ENCODE results near the gene GRM4.

The GRM4 gene

DNA sequence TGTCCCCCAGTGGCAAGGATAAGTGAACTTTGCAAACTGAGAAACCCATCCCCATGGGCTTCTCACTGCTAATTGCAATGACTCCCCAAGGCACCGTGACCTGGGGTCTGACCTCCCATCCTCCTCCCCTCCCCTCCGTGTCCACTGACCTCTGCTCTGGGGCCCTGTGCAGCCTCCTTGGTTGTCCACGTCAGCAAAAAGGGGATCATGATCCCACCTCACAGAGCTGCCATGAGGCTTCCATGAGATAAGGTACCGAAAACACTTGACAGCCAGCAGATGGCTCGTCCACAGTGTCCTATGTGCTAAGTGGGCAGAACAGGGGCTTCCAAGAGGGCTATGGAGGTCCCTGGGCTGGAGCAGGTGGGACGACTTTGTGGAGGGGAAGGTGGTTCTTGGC is 104.5 kb downstream of the GRM4 start:
- no peak for DNase-seq (ENCODE audit: low read depth)

DNA sequence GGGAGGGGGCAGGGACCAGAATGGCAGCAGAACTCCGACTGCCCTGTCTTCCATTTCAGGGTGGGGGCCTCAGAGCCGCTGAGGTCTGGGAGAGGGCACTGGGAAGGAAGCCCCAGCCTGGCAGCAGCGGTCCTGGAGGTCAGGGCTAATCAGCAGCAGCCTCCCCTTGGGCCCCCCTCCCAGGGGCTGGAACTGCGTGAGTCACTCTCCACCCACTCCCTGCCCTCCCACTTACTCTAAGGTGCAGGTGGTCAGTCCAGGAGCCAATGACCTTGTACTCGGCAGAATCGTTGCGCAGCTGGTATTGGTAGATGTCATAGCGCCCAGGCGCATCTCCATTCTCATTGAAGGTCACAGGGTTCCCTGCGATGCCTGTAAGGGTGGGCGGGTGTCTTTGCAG is 105.9 kb downstream of the GRM4 start:
- no peak for DNase-seq (ENCODE audit: low read depth)

DNA sequence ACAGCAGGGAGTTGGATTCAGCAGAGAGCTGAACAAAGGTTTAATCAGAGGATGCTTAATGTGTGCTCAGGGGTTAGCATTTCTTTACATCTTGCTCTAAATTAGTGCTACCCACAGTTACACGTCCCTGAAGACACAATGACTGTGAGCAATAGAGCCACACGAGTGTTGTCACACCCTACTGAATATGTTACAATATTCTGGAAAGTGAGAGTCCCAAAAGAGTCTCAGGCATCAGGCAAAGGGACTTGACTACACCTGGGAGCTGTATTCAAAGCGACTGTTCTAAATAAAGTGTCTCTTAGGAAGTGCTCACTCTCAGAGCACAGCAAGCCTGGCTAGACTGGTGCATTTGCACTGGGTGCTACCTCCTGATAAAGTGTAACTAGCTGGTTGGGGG is 108.7 kb downstream of the GRM4 start:
- no peak for DNase-seq (ENCODE audit: low read depth)

DNA sequence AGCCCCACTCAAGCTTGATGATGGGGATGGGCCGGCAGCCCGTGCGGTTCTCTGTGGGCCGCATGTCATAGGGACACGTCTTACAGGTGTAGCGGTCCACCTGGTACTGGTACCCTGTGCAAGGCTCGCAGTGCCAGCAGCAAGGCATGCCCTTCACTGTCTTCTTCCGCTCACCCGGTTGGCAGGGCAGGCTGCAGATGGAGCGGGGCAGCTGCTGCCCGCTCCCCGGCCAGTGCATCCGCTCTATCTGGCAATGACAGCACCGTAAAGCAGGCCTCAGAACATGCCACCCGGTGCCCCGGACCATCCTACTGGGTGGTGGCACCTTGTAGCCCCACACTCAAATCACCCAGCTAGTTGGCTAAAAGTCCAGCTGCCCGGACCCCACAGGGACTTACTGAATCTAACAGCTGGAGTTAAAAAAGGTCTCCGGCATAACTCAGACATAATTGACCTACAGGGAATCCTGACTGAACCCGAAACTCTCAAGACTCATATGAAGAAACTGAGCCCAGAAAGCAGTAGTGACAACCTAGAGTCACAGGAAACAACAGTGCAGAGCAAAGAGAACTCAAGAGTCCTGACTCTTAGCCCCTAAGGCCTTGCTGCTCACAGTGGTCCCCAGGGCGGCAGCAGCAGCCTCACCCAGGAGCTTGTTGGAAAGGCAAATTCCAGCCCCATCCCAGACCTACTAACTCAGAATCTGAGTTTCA is 109.4 kb downstream of the GRM4 start:
- DNase-seq (ENCODE audit: low read depth): no peak

DNA sequence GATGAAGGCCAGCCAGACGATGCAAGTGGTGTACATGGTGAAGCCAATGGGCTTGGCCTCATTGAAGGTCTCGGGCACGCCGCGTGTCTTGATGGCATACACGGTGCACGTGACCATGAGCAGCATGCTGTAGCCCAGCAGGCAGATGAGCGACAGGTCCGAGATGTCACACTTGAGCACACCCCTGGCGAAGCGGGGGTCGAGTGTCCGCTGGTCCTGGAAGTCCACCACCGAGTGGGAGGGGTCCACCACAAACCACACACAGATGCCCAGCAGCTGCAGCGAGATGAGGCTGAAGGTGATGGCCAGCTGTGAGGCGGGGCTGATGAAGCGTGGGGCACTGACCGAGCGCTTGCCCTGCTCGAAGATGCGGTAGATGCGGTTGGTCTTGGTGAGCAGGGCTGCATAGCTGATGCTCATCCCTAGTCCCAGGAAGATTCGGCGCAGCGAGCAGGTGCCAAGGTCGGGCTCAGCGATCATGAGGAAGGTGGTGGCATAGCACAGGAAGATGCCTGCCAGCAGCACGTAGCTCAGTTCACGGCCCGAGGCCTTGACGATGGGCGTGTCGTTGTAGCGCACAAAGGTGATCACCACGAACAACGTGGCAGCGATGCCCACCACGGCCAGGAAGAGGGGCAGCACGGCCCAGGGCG is 110.1 kb downstream of the GRM4 start:
- DNase-seq (ENCODE audit: low read depth): no peak

DNA sequence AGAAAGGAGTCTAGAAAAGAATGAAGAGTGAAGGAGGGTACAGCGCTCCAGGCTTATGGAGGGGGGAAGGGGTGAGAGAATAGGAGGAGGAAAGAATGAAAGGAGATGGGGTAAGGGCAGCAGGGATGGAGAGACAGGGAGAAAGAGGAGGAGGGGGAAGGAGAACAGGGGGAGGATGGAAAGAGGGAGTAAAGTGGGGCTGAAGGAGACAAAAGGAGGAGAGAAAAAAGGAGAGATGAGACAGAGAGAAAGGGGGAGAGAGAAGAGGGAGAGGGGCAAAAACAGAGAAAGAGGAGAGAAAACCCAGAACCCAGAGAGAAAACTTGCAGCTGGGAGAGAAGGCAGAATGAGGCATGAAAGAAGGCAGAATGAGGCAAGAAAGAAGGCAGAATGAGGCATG is 110.7 kb downstream of the GRM4 start:
- no peak for DNase-seq (ENCODE audit: low read depth)

DNA sequence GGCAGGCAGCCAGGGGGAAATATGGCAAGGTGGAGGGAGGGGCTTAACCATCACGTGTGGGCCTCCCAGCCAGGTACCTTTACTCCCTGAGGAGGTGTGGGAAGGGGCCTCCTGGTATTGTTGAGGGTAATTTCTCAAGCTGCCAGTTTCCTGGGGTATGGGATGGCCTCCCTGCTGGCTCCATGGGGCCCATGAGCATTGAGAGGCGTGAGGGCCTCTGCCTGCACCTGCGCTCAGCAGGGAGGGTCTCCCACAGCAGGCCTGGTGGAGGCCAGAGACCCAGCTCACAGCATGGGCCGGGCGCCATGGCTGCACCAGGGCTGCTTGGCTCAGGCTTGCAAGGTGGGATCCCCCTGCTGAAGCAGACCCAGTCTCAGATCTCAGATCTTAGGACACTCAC is 113.0 kb downstream of the GRM4 start:
- no peak for DNase-seq (ENCODE audit: low read depth)

DNA sequence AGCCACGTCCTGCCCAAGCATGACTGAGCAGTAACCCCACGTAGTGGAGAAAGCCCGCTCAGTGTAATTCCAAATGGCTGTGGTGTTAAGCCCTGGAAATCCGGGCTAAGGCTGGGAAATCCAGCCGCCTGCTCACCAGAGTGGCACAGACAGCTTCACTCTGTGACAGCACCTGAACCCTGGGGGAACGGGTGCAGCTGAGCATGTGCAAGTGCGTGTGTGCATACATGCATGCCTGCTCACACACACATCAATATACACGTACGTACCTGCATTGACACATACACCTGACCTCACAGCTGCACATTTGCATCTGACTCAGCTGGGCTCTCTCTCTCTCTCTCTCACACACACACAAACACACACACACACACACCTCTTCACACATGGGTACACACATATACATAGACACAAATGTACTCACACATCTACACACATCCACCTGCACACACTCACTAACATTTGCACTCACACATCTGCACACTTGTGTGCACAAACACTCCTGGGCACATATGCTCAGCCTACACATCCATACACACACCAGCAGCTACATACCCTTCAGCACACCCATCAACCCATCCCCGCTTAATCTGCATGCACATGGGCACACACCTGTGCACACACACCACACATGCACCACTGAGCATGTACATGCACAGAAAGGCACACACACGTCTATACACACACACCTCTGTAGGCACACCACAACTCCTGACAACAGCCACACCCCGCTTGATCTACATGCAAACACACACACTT is 114.1 kb downstream of the GRM4 start:
- DNase-seq (ENCODE audit: low read depth): no peak

DNA sequence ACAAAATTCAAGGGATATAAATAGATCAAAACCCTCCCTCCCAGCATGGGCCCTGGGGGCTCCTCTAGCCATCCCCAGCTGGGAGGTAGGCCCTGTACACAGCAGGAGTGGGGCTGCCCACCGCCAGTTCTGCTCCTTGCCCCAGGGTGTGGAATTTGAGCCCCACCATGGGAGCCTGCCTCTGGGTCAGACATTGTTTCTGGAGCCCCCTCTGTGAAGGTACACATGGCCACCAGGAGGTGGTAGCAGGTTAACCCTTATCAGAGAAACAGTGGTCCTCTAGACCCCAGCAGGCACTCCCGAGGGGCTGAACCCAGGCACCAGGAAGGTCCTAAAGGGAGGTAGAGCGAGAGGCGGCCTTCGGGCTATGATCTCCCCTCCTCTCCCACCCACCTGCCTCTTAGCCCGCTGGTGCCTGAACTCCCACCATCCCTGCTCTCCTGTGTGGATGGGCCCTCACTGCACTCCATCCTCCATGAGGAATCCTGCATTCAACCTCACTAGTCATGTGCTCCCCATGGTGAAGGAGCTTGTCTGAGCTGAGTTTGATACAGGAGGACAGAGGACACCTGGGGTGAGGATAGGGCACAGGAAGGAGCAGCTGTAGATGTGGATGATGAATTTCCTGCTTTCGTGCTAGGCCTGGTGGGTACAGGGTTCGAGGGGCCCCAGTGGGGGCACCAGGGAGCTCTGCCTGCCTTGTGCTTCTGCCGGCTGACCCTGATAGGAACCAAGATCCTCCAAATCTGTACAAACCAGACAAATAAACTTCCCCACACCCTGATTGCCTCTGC is 114.9 kb downstream of the GRM4 start:
- DNase-seq (ENCODE audit: low read depth): no peak

DNA sequence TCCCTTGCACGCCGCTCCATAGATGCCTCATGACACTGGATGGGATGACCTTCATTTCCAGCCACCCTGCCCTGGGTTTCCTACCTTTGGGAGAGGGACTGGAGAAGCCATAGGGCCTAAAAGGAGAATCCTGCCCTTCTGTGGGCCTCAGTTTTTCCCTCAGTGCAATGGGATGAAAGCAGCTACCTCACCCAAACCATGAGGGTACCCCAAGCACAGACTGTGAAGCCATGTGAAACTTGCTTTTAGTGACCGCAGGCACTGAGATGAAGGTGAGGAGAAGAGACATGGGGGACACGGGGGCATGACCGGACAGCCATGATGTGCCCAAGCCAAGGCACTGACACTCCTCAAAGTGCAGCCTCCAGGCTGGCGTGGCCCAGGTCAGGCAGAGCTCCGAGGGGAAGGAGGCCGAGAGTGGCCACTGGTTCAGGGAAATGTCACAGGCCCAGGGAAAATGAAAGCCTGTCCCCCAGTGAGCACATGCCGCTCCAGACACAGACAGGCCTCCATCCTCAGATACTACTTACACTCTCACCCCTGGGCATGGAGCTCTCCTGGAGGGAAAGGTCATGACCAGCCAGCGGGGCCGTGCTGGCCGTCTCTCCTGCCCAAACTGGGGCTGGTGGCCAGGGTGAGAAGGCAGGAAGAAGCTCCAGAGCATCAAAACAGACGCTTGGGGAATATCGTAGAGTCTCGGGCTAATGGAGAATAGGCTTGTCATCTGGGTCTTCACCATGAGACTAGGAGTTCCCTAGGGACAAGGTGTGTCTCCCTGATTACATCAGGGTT is 116.2 kb downstream of the GRM4 start:
- no peak for DNase-seq (ENCODE audit: low read depth)

DNA sequence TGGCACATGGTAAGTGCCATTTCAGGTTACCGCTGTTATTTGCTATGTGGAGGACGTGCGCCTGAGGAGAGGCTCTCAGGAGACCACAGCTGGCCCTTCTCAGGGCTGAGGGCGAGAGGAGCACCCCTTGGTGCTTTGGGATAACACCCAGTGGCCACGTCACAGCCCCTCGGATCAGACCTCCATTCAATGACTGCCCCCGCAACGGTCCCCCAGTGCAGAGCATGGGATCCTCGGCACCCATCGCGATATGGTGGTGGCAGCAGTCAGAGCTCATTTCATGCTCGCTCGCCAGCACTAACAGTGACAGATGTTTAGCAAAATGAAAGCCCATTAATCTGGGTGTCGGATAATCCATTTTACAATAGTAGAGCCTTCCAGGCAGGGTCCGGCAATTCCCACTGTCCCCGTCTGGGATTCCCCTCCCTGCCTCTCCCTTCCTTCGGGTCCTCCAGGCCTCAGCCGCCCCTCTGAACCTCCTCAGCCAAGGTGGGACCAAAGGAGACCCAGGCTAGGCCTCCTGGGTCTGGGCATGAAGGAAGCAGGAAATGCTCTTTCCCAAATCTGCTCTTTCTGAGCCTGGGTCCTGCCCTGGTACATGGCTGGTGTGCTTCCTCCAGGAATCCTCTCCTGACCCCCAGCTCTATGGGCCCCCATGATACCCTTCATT is 117.1 kb downstream of the GRM4 start:
- no peak for DNase-seq (ENCODE audit: low read depth)

DNA sequence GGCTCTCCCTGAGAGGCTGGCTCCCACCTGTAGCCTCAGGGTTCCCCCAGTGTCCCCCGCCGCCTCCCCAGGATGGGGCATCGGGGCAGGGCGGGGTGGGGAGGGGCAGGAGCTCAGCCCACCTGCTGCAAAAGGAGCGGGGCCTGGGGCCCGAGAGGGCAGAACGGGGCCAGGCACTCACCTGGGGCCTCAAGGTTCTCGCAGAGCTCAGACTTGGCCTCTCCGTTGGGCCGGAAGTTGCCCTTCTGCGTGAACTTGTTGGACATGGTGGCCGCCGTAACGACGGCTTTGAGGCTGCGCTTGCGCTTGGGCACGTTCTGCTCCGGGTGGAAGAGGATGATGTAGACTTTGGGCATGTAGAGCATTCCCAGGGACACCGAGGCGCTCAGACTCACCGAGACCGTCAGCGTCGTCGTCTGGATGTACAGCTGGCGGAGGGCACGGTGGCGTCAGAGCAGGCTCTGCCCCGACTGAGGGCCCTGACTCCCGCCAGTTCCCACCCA is 117.9 kb downstream of the GRM4 start:
- no peak for DNase-seq (ENCODE audit: low read depth)

DNA sequence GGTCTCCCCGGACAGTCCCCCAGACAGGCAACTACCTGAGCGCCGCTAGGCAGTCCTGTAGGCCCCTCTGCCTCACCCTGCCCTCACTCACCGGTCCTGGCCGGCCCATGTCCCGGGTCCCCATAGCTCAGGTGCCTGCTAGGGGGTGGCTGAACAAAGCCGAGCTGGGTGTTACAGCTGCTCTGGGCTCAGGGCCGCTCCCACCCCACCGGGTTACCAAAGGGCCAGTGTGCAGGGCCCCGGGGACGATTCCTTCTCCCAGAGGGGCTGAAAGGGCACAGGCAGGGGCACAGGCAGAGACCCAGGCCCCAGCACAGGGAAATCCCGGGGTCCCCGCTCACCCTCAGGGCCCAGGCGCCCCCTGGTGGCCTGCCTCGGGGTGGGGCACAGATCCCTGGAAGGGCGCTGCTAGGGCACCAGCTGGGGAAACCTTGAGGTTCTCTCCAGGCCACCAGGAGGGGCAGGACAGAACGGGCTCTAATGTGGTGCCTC is 118.4 kb downstream of the GRM4 start:
- no peak for DNase-seq (ENCODE audit: low read depth)

DNA sequence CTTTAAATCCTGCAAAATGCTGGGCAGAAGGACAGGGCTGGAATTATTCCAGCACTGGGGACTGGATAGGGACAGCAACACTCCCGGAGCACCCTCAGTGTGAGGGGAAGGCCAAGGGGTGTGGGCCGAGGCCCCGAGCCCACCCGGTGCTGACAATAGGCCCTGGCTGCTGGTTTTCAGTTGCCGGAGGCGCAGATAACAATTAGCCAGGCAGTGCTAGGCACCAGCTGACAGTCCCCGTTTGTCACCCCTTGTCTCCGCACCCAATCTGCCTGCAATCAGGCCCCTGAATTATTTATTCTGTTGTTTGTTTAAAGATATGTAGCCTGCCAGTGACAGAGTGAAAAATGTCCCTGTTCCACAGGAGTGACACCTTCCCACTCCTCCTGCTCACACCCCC is 120.0 kb downstream of the GRM4 start:
- DNase-seq (ENCODE audit: low read depth): no peak

DNA sequence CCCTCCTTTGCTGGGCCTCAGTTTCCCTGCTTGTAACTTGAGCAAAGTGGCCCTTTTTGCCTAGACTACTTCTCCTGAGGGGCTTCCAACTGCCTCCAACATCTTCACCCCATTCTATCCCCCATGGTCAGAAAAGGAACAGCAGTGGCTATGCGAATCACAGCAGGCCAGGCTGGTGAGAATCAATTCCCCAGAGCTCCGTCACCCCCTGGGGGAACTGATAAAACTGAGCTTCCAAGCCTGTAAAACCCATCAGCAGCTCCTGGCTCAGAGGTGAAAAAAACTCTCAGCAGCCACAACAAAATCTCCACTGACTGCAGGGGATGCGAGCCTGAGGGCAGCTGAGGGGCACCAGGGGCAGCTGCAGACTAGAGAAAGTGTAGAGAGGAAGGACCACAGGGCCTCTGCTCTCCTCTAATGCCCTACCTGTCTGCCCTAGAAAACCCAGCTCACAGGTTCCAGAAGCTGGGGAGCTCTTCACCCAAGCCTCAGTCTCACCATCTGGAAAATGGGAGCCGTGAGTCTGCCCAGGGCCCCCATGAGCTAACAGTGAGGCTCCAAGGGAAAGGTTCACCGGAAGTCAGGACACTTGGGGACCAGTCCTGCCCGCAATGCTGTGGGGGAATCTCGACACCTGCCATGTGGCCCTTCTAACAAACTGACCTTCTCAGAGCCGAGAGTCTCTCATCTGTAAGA is 120.6 kb downstream of the GRM4 start:
- DNase-seq (ENCODE audit: low read depth): no peak

DNA sequence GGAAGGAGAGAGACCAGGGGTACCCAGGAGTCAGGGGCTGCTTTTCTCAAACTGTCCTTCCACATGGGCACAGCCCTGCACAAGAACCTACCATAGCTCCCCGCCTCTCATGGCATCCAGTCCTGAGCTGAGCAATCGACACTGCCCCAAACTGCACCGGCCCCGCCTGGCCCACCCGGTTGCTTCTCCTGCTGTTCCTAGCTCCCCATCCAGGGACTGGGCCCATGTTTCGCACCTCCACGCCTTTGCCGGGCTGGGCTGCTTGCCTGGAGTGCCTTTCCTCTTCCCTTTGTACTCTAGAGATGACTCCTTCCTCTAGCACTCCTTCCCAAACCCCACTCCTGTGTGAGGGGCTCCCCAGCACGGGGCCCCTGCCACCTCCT is 123.0 kb downstream of the GRM4 start:
- no peak for DNase-seq (ENCODE audit: low read depth)

DNA sequence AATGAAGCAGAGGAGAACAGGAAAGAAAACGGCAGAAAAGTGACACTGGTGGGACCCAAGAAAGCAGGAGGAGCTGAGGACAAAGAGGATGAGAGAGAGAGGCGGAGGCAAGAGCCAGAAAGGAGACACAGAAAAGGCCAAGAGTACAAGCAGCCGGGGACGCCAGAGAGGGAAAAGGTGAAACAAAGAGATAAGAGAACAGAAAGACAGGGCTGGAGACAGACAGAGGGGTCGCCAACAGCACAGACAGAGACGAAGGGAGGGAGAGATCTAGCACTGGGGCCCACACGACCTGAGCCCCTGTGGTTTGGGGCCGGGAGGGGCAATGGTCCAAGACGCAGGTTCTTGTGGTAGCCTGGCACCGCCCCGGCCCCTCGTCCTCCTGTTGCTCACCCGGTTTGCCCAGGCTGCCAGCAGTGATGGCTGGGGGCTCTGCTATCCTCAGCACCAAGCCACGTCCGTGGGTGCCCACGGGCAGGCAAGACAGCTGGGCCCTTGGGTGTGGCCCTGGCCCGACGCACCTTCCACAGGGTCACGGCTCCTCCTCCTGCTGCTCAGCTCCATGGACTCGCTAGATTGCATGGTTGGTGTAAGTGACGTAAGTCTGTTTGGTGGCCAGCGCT is 123.5 kb downstream of the GRM4 start:
- no peak for DNase-seq (ENCODE audit: low read depth)

DNA sequence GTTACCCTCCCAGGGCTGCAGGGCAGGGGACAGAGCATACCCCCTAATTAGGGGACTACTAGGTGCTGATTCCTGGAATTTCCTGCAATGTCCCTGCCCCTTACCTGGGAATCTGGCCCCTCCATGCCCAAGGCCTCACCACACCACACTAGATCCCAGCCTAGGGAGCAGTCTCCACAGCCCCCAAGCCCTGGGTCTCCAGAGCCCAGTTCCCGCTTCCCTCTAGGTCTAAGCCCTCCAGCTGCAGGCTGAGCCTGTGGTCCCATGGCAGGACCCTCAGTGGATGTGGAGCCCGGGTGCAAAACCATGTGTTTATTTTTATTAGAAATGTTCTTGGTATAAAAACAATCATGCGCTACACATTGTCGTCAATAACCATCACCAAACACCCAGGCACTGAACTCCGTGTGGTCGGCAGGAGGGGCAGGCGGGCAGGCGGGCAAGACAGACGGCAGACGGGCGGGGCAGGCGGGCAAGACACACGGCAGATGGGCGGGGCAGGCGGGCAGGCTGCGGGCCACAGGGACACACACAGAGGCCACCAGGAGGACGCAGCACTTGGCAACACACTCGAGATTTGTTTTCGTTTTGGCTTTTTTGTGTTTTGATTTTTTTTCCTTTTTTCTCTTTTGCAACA is 124.2 kb downstream of the GRM4 start:
- no peak for DNase-seq (ENCODE audit: low read depth)

All from fibroblast of the conjunctiva (primary cell).